K562 (cell line): ENCODE results near the gene RACK1. TPM values are rescaled to one million over a fixed set of nuclear protein-coding genes. Genes with fewer than 3 reads are reported as not detected.

ENCODE experiments used
- BCL6 ChIP-seq: fragments of 250-450 bp; sonication (Bioruptor Pico); IDR thresholded peaks from 2 replicates; pipeline ENCODE4 v1.4.0; 2020
- CHAMP1 ChIP-seq: fragments of 450-650 bp; IDR thresholded peaks from 2 replicates; pipeline ENCODE4 v1.6.1; 2016; ENCODE audit warnings: mild to moderate bottlenecking
- FOXP1 ChIP-seq: sonication (generic); formaldehyde crosslinking; IDR thresholded peaks from 2 replicates; pipeline ENCODE4 v1.8.0; 2022; ENCODE audit warnings: mild to moderate bottlenecking, missing genetic modification reagents
- HMG20B ChIP-seq: fragments of 250-450 bp; sonication (Bioruptor Pico); IDR thresholded peaks from 2 replicates; pipeline ENCODE4 v1.5.0; 2021; ENCODE audit warnings: mild to moderate bottlenecking
- MEIS2 ChIP-seq: fragments of 450-650 bp; IDR thresholded peaks from 2 replicates; pipeline ENCODE4 v1.6.1; 2014; ENCODE audit warnings: mild to moderate bottlenecking; ENCODE audit not compliant: partially characterized antibody
- PHF8 ChIP-seq: fragments of 200-600 bp; sonication (generic); IDR thresholded peaks from 2 replicates; pipeline ENCODE4 v1.6.1; 2012; ENCODE audit warnings: mixed run types, mild to moderate bottlenecking, inconsistent platforms, low read length, moderate library complexity, borderline replicate concordance
- POLR2H ChIP-seq: IDR thresholded peaks from 2 replicates; pipeline ENCODE4 v1.6.1; 2016; ENCODE audit warnings: missing genetic modification characterization, low read depth, mild to moderate bottlenecking, control low read depth, missing compliant biosample characterization, moderate library complexity
- RB1 ChIP-seq: fragments of 450-650 bp; IDR thresholded peaks from 2 replicates; pipeline ENCODE4 v1.6.1; 2017; ENCODE audit warnings: low read depth, mild to moderate bottlenecking
- SIN3A ChIP-seq, 2 experiments: fragments of 150-350 bp in 1 of 2; IDR thresholded peaks; 2 replicates each; pipeline ENCODE4 v1.6.1; 2011 to 2016; ENCODE audit warnings: borderline replicate concordance in 2 of 2, low read depth in 2 of 2, low read length in 2 of 2, mild to moderate bottlenecking in 2 of 2, moderate library complexity in 2 of 2; ENCODE audit not compliant: control insufficient read depth in 1 of 2
- TOE1 ChIP-seq, 2 experiments: fragments of 450-650 bp in 1 of 2; sonication (generic) in 1 of 2; formaldehyde crosslinking in 1 of 2; IDR thresholded peaks; 2 replicates each; pipeline versions ENCODE4 v1.7.1 to v1.8.0; 2016 to 2022; ENCODE audit warnings: borderline replicate concordance in 2 of 2, mild to moderate bottlenecking in 2 of 2, antibody characterized with exemption in 1 of 2, inconsistent platforms in 1 of 2, low read depth in 1 of 2, missing genetic modification reagents in 1 of 2, moderate library complexity in 1 of 2
- U2AF2 ChIP-seq: fragments of 200-400 bp; formaldehyde crosslinking; optimal IDR thresholded peaks from 2 replicates; pipeline ENCODE3; 2017; ENCODE audit warnings: low read depth, mild to moderate bottlenecking, low read length
- ZBTB7A ChIP-seq: IDR thresholded peaks from 2 replicates; pipeline ENCODE4 v1.6.1; 2011; ENCODE audit warnings: low read depth, mild to moderate bottlenecking, low read length, moderate library complexity, borderline replicate concordance; ENCODE audit not compliant: control insufficient read depth
- ZNF589 ChIP-seq: fragments of 200-800 bp; sonication (Bioruptor generic); IDR thresholded peaks from 2 replicates; pipeline ENCODE4 v1.6.1; 2016; ENCODE audit warnings: low read depth, missing genetic modification characterization, missing compliant biosample characterization
- polyA plus RNA-seq, 8 experiments: library from polyadenylated mRNA; depleted of rRNA in 4 of 8; stranded (reverse) in 5 of 8; unstranded in 3 of 8; fragments of >200 nt; fragmentation: Nextera tagmentation in 2 of 8; fragmentation: Illumina TruSeq in 1 of 8; extraction: Ambion mirVana in 2 of 8; extraction: Trizol in 1 of 8; gene quantifications; 2 replicates each; pipeline versions ENCODE4 v1.2.1 to v1.2.3, GENCODE V29; 2011 to 2014; ENCODE audit warnings: inconsistent platforms in 1 of 8, missing spikeins in 1 of 8
- total RNA-seq, 7 experiments: library from RNA; depleted of rRNA in 6 of 7; stranded (reverse); fragments of >200 nt in 6 of 7; fragmentation: Illumina TruSeq in 2 of 7; extraction: Trizol in 2 of 7; gene quantifications; 2 replicates each; pipeline versions ENCODE4 v1.2.1 to v1.2.3, GENCODE V29; 2011 to 2021; ENCODE audit warnings: low replicate concordance in 1 of 7

The RACK1 gene
- total and polyA plus RNA-seq, 9 of the 15 experiments (the other 6 are each of a cell fraction or from before 2014, with no cell fraction given) = 2,303 to 5,311 (median 3,833) TPM

DNA sequence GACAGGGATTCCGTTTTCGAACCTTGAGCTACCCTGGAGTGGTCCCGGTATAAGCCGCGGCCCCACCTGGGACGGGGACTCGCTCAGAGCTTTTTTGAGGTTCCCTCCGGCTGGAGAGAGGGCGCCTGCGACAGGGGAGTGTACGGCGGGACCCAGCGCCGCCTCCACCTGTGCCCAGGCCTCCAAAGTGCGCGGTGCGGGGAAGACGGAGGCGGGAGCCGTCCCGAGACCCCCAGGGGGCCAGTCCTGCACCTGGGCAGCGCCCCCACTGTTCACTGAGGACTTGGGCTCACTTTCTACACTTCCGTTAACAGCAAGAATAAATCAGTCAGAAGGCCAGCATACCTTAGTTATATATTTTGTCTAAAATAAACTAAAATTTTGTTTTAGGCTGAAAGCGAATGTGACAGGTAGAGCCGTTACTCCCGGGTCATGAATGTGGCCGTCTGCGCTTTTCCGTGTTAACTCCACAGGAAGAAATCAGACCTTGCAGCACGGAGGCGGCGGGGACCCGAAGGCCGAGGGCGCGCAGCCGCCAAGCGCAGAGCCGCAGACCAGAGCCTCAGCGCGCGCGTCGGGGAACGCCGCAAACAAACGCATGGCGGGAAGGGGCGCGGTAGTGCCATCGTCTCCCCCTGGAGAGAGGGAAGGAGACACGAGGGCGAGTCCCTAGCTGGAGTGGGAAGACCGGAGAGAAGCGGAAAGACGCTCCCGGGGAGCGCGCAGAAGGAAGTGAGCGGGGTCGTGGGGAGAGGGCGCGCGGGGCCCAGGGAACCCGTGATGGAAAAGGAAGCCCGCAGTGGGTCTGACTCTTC lies 52.8 kb downstream of the RACK1 start (continued):
- TF ChIP-seq SIN3A (IDR thresholded peaks at IDR 0.05; ENCODE audit: borderline replicate concordance in 2 of 2, control insufficient read depth in 1 of 2, low read depth in 2 of 2, low read length in 2 of 2) (0 out of 4 replicates have a peak, but pooled peaks of 1 of the 2 experiments have one; percentile 47), ZNF589 (no peak), FOXP1 (CRISPR knock-in tag) (0 out of 2 replicates have a peak, but pooled peaks have one; percentile 1), TOE1 (IDR thresholded peaks at IDR 0.05; ENCODE audit: borderline replicate concordance) (peak; percentile 33; the same call in 1 of the 2 replicates), TOE1 (CRISPR knock-in tag; IDR thresholded peaks at IDR 0.05; ENCODE audit: borderline replicate concordance, low read depth) (no peak), PHF8 (no peak), MEIS2 (peak; percentile 19), BCL6 (CRISPR knock-in tag) (no peak), POLR2H (tag) (no peak), RB1 (peak; percentile 28; the same call in 1 of the 2 replicates), ZBTB7A (peak; percentile 95), U2AF2 (no peak), HMG20B (no peak), CHAMP1 (no peak)
- TF ChIP-seq, all 486 proteins: peak for 61
